ENCODE measurements around the gene ADH6.
"Not testable (repeated sequence)": the region's sequence is repeated elsewhere in the genome, so short reads cannot be mapped to it uniquely, and the experiment has no call there.

ADH6 gene

GRCh38 chr4:99189900-99190299 is 29.1 kb downstream of the ADH6 start:
- DNase-seq: not testable (repeated sequence)

DNA sequence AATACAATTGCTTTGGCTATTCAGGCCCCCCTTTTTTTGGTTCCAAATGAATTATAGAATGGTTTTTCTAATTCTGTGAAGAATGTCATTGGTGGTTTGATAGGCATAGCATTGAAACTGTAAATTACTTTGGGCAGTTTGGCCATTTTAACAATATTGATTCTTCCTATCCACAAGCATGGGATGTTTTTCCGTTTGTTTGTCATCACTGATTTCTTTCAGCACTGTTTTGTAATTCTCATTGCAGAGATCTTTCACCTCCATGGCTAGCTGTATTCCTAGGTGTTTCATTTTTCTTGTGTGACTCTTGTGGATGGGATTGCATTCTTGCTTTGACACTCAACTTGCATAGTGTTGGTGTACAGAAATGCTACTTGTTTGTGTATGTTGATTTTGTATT is 33.0 kb downstream of the ADH6 start:
- DNase-seq: no peak

DNA sequence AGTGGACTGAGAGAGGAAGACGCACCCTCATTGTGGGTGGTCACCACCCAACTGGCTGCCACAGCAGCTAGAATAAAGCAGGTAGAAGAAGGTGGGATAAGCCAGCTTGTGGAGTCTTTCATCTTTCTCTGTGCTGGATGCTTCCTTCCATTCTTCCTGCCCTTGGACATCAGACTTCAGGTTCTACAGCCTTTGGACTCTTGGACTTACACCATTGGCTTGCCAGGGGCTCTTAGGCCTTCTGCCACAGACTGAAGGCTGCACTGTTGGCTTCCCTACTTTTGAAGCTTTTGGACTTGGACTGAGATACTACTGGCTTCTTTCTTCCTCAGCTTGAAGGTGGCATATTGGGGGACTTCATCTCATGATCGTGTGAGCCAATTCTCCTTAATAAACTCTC is 33.5 kb downstream of the ADH6 start:
- DNase-seq: no peak

GRCh38 chr4:99180382-99181070 is 38.5 kb downstream of the ADH6 start:
- no peak for DNase-seq

DNA sequence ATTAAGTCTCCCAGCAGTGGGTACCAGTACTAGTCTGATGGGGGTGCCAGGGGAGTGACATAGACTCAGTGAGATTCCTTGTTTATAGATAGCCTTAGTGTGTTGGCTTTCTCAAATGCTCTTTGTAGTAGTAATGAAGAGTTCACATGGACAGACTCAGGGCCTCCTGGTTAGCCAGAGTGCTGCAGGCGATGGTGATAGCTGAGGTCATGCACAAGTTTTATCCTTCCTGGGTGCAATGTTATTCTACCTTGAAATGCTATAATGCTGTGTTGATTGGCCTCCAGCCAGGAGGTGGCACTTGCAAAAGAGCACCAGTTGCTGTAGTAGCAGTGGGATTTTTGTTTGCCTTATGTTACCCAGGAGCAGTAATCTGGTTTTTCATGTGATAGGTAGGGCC is 39.4 kb downstream of the ADH6 start:
- no peak for DNase-seq

- DNase-seq: no peak
Observed at GRCh38 chr4:99179178-99179577, 39.9 kb downstream of the ADH6 start.

DNA sequence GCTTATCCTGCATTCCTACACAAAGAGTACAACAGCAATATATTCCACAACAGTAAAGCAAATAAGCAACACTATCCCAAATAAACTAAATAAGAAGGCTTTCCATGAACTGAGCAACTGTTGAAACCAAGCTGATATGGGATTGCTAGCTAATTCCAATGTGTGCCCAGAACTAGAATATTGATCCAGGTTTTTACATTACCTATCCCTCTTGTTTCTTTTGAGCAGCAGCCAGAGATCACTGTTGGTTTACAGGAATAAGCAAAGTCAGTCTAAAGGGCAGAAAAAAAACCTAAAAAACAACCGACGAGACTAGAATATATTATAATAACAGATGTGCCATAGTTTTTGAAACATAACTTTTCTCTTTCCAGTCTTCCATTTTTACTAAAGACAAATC is 52.5 kb downstream of the ADH6 start:
- no peak for DNase-seq

- DNase-seq: no peak
Observed at GRCh38 chr4:99165978-99166377, 53.1 kb downstream of the ADH6 start.

GRCh38 chr4:99161373-99162099 is 57.5 kb downstream of the ADH6 start:
- DNase-seq: no peak

- no peak for DNase-seq
Observed at GRCh38 chr4:99159699-99160098, 59.3 kb downstream of the ADH6 start.

DNA sequence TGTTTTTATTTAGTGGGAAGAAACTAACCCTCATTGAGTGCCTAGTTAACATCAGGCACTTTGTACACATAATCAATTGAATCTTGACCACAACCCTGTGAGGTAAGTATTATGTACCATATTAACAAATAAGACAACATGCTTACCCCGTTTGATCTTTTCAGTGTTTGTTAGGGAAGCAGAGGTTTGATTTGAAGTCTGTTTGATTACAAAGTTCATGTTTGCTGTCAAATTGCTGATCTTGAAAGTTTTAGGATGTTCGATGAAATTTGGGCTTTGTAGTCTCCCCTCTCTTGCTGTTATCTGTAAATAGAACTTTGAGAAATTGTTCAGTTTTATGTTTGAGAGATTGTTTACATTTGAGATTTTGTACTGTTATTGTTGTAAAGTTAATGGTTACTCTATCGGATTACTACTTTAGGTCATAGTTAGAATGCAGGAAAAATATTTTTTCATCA is 61.5 kb downstream of the ADH6 start:
- no peak for DNase-seq

DNA sequence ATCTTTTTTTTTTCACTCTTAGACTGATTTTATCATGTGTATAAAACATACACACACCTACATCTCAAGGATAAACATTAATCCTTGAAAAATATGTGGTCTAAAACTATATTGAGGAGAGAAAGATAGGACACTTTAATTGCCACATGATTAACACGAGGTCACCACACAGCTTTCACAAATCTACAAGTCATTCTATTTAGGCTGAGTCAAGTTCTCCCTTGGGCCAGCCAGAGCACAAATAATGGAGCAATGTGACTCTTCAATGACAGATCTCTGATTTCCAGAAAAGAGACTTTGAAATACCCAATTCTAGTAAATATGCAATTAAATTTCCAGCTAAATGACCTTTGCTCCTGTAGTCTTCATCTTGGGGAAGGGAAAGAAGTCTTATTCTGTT is 62.1 kb downstream of the ADH6 start:
- no peak for DNase-seq

- no peak for DNase-seq
Observed at GRCh38 chr4:99154658-99155342, 64.2 kb downstream of the ADH6 start.
